Vagina (tissue), 2 donors: ENCODE results near the gene FKBP10.

Experiments
- POLR2A ChIP-seq, 2 donors: fragments of 450-650 bp; IDR thresholded peaks; one replicate each; pipeline ENCODE4 v1.6.1; 2017; ENCODE audit warnings: antibody characterized with exemption in 2 of 2, mild to moderate bottlenecking in 2 of 2, moderate library complexity in 2 of 2
- POLR2AphosphoS5 ChIP-seq, 2 donors: sonication (generic); formaldehyde crosslinking; IDR thresholded peaks; one replicate each; pipeline ENCODE4 v1.9.0; 2017; ENCODE audit warnings: antibody characterized with exemption in 2 of 2, mild to moderate bottlenecking in 2 of 2, low read depth in 1 of 2; ENCODE audit not compliant: insufficient read depth in 1 of 2
- TF ChIP-seq, protein P1 (sequence below), 3 experiments: fragments of 450-650 bp in 2 of 3; fragments of 200-600 bp in 1 of 3; sonication (generic) in 1 of 3; IDR thresholded peaks; one replicate each; pipeline ENCODE4 v1.5.1; 2017 to 2019; ENCODE audit warnings: antibody characterized with exemption in 3 of 3, mild to moderate bottlenecking in 2 of 3, moderate library complexity in 2 of 3

DNA sequence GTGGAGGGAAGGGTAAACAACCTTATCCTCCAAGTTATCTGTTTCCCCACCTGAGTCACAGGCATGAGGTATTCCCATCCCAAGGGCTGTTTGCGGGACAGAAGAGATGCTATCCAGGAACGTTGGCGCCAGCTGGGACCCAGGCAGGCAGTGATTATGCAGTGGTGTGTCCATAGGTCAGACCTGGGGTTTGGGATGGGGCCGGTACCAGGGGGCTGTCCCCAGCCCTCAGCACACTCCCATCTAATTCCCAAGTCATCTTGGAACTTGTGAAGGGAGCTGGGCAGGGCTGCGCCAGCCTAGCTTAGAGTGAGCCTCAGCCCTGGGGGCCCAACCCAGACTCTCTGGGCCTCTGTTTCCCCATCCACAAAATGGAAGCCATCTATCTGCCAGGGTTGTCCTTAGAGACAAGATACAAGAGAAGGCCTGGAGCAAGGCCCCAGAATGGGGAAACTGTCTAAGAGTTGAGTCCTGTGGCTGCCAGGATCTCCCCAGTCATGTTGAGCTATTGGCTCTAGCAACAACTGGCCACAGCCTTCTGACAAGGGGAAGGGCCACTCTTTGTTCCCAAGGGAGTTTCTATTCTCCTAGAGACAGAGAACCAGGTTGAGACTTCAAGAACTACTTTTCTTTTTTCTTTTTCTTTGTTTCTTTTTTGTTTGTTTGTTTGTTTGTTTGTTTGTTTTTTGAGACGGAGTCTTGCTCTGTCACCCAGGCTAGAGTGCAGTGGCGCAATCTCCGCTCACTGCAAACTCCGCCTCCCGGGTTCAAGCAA is 16.5 kb upstream of the FKBP10 start:
- TF ChIP-seq POLR2AphosphoS5 (IDR thresholded peaks at IDR 0.05; ENCODE audit: insufficient read depth in 1 of 2, low read depth in 1 of 2) (no peak), POLR2A (IDR thresholded peaks at IDR 0.05) (no peak)
- TF ChIP-seq, protein P1, sequence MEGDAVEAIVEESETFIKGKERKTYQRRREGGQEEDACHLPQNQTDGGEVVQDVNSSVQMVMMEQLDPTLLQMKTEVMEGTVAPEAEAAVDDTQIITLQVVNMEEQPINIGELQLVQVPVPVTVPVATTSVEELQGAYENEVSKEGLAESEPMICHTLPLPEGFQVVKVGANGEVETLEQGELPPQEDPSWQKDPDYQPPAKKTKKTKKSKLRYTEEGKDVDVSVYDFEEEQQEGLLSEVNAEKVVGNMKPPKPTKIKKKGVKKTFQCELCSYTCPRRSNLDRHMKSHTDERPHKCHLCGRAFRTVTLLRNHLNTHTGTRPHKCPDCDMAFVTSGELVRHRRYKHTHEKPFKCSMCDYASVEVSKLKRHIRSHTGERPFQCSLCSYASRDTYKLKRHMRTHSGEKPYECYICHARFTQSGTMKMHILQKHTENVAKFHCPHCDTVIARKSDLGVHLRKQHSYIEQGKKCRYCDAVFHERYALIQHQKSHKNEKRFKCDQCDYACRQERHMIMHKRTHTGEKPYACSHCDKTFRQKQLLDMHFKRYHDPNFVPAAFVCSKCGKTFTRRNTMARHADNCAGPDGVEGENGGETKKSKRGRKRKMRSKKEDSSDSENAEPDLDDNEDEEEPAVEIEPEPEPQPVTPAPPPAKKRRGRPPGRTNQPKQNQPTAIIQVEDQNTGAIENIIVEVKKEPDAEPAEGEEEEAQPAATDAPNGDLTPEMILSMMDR (IDR thresholded peaks at IDR 0.05) = no peak
